Measurements from ENCODE around the gene EMD.

EMD gene

DNA sequence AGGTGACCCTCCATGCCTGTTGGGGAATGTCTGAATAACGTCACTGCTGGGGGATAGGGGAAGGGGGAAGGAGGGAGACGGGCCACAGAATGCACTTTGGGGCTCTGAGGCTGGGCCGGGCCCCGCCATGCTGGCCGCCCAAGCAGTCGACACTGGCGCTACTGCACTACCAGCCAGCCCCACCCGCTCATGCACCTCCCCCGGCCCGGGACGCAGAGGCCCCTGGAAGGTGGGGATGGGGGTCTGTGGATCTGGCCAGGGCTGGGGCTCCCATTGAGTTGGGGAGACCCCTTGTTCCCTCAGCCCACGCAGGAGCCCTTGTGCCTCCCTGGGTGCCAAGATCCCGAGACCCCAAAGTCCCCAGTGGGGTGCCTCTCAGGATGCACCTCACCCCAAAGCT, 22.5 kb upstream of the EMD start:
- no peak for DNase-seq (ENCODE audit: low read depth)
- no peak for TF ChIP-seq CTCF (IDR thresholded peaks at IDR 0.05; ENCODE audit: low read length, missing control alignments)
- H3K4me3 ChIP-seq (replicated peaks; ENCODE audit: low read depth, low read length): no peak overlapping the region

- DNase-seq (ENCODE audit: low read depth): no peak
- TF ChIP-seq CTCF (IDR thresholded peaks at IDR 0.05; ENCODE audit: low read length, missing control alignments): no peak
- no peak overlapping the region for H3K4me3 ChIP-seq (replicated peaks; ENCODE audit: low read depth, low read length)
Measured at GRCh38 chrX:154357205-154357604, 21.9 kb upstream of the EMD start.

- no peak for DNase-seq (ENCODE audit: low read depth)
- no peak for TF ChIP-seq CTCF (IDR thresholded peaks at IDR 0.05; ENCODE audit: low read length, missing control alignments)
- no peak overlapping the region for H3K4me3 ChIP-seq (replicated peaks; ENCODE audit: low read depth, low read length)
Measured at GRCh38 chrX:154358011-154358410, 21.1 kb upstream of the EMD start.

DNA sequence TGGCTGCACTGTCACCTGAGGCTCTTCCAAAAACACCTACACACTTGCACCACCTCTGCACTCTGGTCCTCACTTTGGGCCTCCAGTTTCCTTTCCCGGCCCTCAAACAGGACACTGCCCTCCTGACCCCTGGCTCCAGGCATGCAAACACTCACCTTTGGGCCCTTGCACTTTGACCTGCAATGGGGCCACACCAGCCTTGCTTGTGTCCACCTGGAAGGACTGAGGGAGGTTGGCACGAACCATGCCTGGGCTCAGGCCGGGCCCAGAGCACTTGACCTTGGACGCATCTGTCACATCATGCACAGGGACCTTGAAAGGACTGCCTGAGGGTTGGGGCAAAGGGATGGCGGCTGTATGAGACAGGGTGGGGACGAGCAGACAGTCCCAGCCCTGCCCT, 20.3 kb upstream of the EMD start:
- no peak for TF ChIP-seq CTCF (IDR thresholded peaks at IDR 0.05; ENCODE audit: low read length, missing control alignments)
- no peak overlapping the region for H3K4me3 ChIP-seq (replicated peaks; ENCODE audit: low read depth, low read length)
- no peak for DNase-seq (ENCODE audit: low read depth)

DNA sequence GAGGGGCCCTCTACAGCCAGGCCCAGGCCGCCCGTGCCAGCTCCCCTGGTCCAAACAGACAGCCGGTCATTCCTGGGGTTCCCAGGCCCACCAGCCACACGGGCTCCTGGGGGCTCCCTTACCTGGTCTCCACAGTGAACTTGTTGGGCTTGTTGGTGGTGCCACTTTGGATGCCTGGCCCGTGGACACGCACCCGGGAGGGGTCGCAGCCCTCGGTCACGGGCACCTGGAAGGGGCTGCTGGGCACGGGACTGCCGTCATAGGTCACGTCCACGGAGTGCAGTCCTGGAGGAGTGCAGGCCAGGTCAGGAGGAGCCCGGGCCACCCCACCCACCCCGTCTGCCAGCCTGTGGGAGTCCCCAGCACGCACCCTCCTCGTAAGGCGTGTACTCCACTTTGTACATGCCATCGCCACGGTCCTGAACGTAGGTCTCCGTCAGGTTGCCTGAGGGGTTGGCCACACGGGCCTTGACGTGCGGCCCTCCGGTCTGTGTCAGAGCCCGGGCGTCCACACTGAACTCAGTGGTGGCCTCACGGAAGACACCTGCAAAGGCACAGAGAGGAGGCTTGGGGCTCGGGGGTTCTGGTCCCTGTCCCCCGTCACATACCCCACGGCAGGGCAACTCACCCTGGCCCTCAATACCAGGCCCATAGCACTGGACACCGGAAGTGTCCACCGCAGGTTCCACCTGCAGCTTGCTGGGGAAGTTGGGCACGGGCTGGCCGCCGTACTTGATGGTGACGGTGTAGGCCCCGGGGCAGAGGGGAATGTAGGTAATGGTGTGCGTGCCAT, 19.5 kb upstream of the EMD start:
- TF ChIP-seq CTCF (IDR thresholded peaks at IDR 0.05; ENCODE audit: low read length, missing control alignments): no peak
- no peak for DNase-seq (ENCODE audit: low read depth)

GRCh38 chrX:154360155-154360713, 18.9 kb upstream of the EMD start:
- H3K4me3 ChIP-seq (replicated peaks; ENCODE audit: low read depth, low read length): no peak overlapping the region
- TF ChIP-seq CTCF (IDR thresholded peaks at IDR 0.05; ENCODE audit: low read length, missing control alignments): no peak
- DNase-seq (ENCODE audit: low read depth): no peak

More for the DNA sequence above, 19.5 kb upstream of the EMD start:
- no peak overlapping the region for H3K4me3 ChIP-seq (replicated peaks; ENCODE audit: low read depth, low read length)

Data from fibroblast of pulmonary artery (primary cell).